ENCODE measurements around the gene EIF1AD.

GRCh38 chr11:66002648-66003225 is 780 bp upstream of the EIF1AD start:
- TF ChIP-seq CTCF (conservative IDR thresholded peaks at IDR 0.05) (no peak; the same call in 1 of the 2 replicates), EZH2 (IDR thresholded peaks at IDR 0.05; ENCODE audit: low read depth) (no peak)

Measured in PC-9 (cell line).